Body of pancreas (tissue), 4 donors: ENCODE measurements around the gene AZIN2. TPM values are rescaled to one million over a fixed set of nuclear protein-coding genes. Genes with fewer than 3 reads are reported as not detected.

Source experiments
- ATAC-seq: fragments of 150-250 bp; one replicate; pipeline ENCODE4 v1.9.1; 2016
- DNase-seq, 4 donors: peaks; one replicate each; pipeline ENCODE4 v3.0.0-alpha.2; 2019
- H3K27ac ChIP-seq, 4 donors: fragments of 200-600 bp; sonication (generic); 1 replicate in 3 of 4; 2 replicates in 1 of 4; pipeline versions ENCODE4 v1.5.1 to v1.6.1; 2016 to 2019; ENCODE audit warnings: mild to moderate bottlenecking in 1 of 4, mixed read lengths in 1 of 4, moderate library complexity in 1 of 4
- H3K27me3 ChIP-seq, 2 donors: fragments of 200-600 bp; sonication (generic); one replicate each; pipeline ENCODE4 v1.6.0; 2016; ENCODE audit warnings: mild to moderate bottlenecking in 1 of 2
- H3K36me3 ChIP-seq, 2 donors: fragments of 200-600 bp; sonication (generic); replicated peaks in 1 of 2; 2 replicates each; pipeline ENCODE4 v1.5.1; 2016; ENCODE audit warnings: low read depth in 2 of 2; ENCODE audit not compliant: insufficient read depth in 1 of 2
- H3K4me1 ChIP-seq: fragments of 200-600 bp; sonication (generic); one replicate; pipeline ENCODE4 v1.6.0; 2016
- H3K4me3 ChIP-seq, 2 donors: fragments of 200-600 bp; sonication (generic); 1 replicate in 1 of 2; 2 replicates in 1 of 2; pipeline ENCODE4 v1.5.1; 2016 to 2019
- H3K9me3 ChIP-seq, 3 donors: fragments of 200-600 bp; sonication (generic); 1 replicate in 2 of 3; 2 replicates in 1 of 3; pipeline ENCODE4 v1.5.1; 2016
- POLR2A ChIP-seq, 3 donors: fragments of 450-650 bp; IDR thresholded peaks; one replicate each; pipeline ENCODE4 v1.6.1; 2016; ENCODE audit warnings: antibody characterized with exemption in 3 of 3, mild to moderate bottlenecking in 2 of 3
- WGBS, 2 donors: methylation state at CpG; one replicate each; pipeline ENCODE4 v1.1.5; 2017; 5-methylcytosine and 5-hydroxymethylcytosine counted together
- intact Hi-C: fragments of 100-400 bp; cut with DNase I; formaldehyde crosslinking; loops from one replicate; pipeline ENCODE4 v1.15.1; 2023
- total RNA-seq, 2 donors: library from RNA; depleted of rRNA; stranded (reverse); fragments of >200 nt; gene quantifications; one replicate each; pipeline ENCODE4 v1.1.0, GENCODE V29; 2016
- TF ChIP-seq, protein P1 (sequence below), 7 experiments: fragments of 450-650 bp in 4 of 7; fragments of 200-600 bp in 3 of 7; sonication (generic) in 3 of 7; IDR thresholded peaks; one replicate each; pipeline ENCODE4 v1.5.1; 2016 to 2019; ENCODE audit warnings: antibody characterized with exemption in 7 of 7

The AZIN2 gene
- total RNA-seq, 2 donors from 2014 or later: 1.0 to 1.6 TPM

GRCh38 chr1:33111965-33112364, 31.0 kb downstream of the AZIN2 start:
- TF ChIP-seq, protein P1, sequence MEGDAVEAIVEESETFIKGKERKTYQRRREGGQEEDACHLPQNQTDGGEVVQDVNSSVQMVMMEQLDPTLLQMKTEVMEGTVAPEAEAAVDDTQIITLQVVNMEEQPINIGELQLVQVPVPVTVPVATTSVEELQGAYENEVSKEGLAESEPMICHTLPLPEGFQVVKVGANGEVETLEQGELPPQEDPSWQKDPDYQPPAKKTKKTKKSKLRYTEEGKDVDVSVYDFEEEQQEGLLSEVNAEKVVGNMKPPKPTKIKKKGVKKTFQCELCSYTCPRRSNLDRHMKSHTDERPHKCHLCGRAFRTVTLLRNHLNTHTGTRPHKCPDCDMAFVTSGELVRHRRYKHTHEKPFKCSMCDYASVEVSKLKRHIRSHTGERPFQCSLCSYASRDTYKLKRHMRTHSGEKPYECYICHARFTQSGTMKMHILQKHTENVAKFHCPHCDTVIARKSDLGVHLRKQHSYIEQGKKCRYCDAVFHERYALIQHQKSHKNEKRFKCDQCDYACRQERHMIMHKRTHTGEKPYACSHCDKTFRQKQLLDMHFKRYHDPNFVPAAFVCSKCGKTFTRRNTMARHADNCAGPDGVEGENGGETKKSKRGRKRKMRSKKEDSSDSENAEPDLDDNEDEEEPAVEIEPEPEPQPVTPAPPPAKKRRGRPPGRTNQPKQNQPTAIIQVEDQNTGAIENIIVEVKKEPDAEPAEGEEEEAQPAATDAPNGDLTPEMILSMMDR (IDR thresholded peaks at IDR 0.05): peak in 2 of 7 experiments; percentile 6 to 19
- no peak for TF ChIP-seq POLR2A (IDR thresholded peaks at IDR 0.05)
- no peaks in the 10 kb centered on the region for H3K4me1 ChIP-seq
- 22% methylated on average over 3 of the region's 3 CpGs for WGBS, 2 donors
- ATAC-seq: no peak
- H3K27me3 ChIP-seq: no peaks in the 10 kb centered on the region
- DNase-seq: no peak
- no peaks in the 10 kb centered on the region for H3K36me3 ChIP-seq
- no peak overlapping the region for H3K27ac ChIP-seq
- no peak overlapping the region for H3K4me3 ChIP-seq
- H3K9me3 ChIP-seq: no peaks in the 10 kb centered on the region
- intact Hi-C loops: no loop called here

- WGBS, 2 donors: 76 to 79% methylated on average over 10 to 11 of the region's 13 CpGs
- no peak for DNase-seq
- Histone ChIP-seq H3K4me3 (no peak overlapping the region), H3K9me3 (no peaks in the 10 kb centered on the region), H3K27me3 (no peaks in the 10 kb centered on the region), H3K4me1 (no peaks in the 10 kb centered on the region), H3K27ac (no peak overlapping the region), H3K36me3 (no peaks in the 10 kb centered on the region)
- no peak for ATAC-seq
- no peak for TF ChIP-seq POLR2A (IDR thresholded peaks at IDR 0.05)
- TF ChIP-seq, protein P1 (IDR thresholded peaks at IDR 0.05): no peak
- intact Hi-C loops: no loop called here
Observed at GRCh38 chr1:33117440-33118085, 36.6 kb downstream of the AZIN2 start.

GRCh38 chr1:33118274-33118673, 37.3 kb downstream of the AZIN2 start:
- Histone ChIP-seq H3K4me1 (no peaks in the 10 kb centered on the region), H3K36me3 (no peaks in the 10 kb centered on the region), H3K27me3 (no peaks in the 10 kb centered on the region), H3K9me3 (no peaks in the 10 kb centered on the region), H3K4me3 (no peak overlapping the region), H3K27ac (no peak overlapping the region)
- WGBS, 2 donors: 61 to 71% methylated on average over 4 of the region's 4 CpGs
- TF ChIP-seq POLR2A (IDR thresholded peaks at IDR 0.05): no peak
- TF ChIP-seq, protein P1 (IDR thresholded peaks at IDR 0.05): no peak
- ATAC-seq (no peak), DNase-seq (no peak)
- intact Hi-C loops: no loop called here

- no peak for DNase-seq
- Histone ChIP-seq H3K27ac (no peak overlapping the region), H3K4me1 (no peaks in the 10 kb centered on the region), H3K9me3 (no peaks in the 10 kb centered on the region), H3K27me3 (no peaks in the 10 kb centered on the region), H3K4me3 (no peak overlapping the region), H3K36me3 (no peaks in the 10 kb centered on the region)
- 49 to 53% methylated on average over 2 of the region's 2 CpGs for WGBS, 2 donors
- ATAC-seq: no peak
- intact Hi-C loops: no loop called here
- TF ChIP-seq, protein P1 (IDR thresholded peaks at IDR 0.05): no peak
- TF ChIP-seq POLR2A (IDR thresholded peaks at IDR 0.05): no peak
Observed at GRCh38 chr1:33119050-33119449, 38.1 kb downstream of the AZIN2 start.
